Liver (tissue), 3 donors: ENCODE data around the gene NTN1.
"Not testable (repeated sequence)": the region's sequence is repeated elsewhere in the genome, so short reads cannot be mapped to it uniquely, and the experiment has no call there.

Experiments
- ATF3 ChIP-seq: IDR thresholded peaks from 2 replicates; pipeline ENCODE4 v1.6.1; 2016; ENCODE audit warnings: antibody characterized with exemption
- CTCF ChIP-seq: fragments of 150-350 bp; IDR thresholded peaks from 2 replicates; pipeline ENCODE4 v1.5.1; 2017; ENCODE audit warnings: improper control_type of control experiment, low read depth, low read length; ENCODE audit not compliant: missing input control
- HNF4A ChIP-seq, 2 donors: conservative IDR thresholded peaks; 2 replicates each; pipeline ENCODE4 v1.6.1; 2016; ENCODE audit warnings: antibody characterized with exemption in 2 of 2, mild to moderate bottlenecking in 2 of 2
- HNF4G ChIP-seq: IDR thresholded peaks from 2 replicates; pipeline ENCODE4 v1.6.1; 2016; ENCODE audit warnings: antibody characterized with exemption
- JUND ChIP-seq, 2 donors: IDR thresholded peaks; 2 replicates each; pipeline ENCODE4 v1.6.1; 2016; ENCODE audit warnings: antibody characterized with exemption in 2 of 2
- MAX ChIP-seq: IDR thresholded peaks from 2 replicates; pipeline ENCODE4 v1.6.1; 2016; ENCODE audit warnings: antibody characterized with exemption
- RAD21 ChIP-seq, 2 donors: IDR thresholded peaks; 2 replicates each; pipeline ENCODE4 v1.6.1; 2016; ENCODE audit warnings: antibody characterized with exemption in 2 of 2, mild to moderate bottlenecking in 2 of 2
- REST ChIP-seq: IDR thresholded peaks from 2 replicates; pipeline ENCODE4 v1.6.1; 2016; ENCODE audit warnings: antibody characterized with exemption, mild to moderate bottlenecking
- SP1 ChIP-seq: IDR thresholded peaks from 2 replicates; pipeline ENCODE4 v1.6.1; 2018; ENCODE audit warnings: antibody characterized with exemption, mild to moderate bottlenecking
- TAF1 ChIP-seq: conservative IDR thresholded peaks from 2 replicates; pipeline ENCODE4 v1.6.1; 2016; ENCODE audit warnings: antibody characterized with exemption, mild to moderate bottlenecking
- YY1 ChIP-seq: IDR thresholded peaks from 2 replicates; pipeline ENCODE4 v1.6.1; 2016; ENCODE audit warnings: antibody characterized with exemption, mild to moderate bottlenecking
- ZBTB33 ChIP-seq: IDR thresholded peaks from 2 replicates; pipeline ENCODE4 v1.6.1; 2016; ENCODE audit warnings: antibody characterized with exemption
- donor health status: healthy.
- donor health status: healthy.

GRCh38 chr17:8984225-8984624 lies 37.1 kb upstream of the NTN1 start:
- TF ChIP-seq REST; RAD21 (IDR thresholded peaks at IDR 0.05); CTCF; SP1; ATF3; YY1; HNF4A (conservative IDR thresholded peaks at IDR 0.05); HNF4G; ZBTB33; TAF1; MAX; JUND (IDR thresholded peaks at IDR 0.05): not testable (repeated sequence)
